Keratinocyte (primary cell): ENCODE data around the gene ARHGAP40. TPM values are rescaled to one million over a fixed set of nuclear protein-coding genes. Genes with fewer than 3 reads are reported as not detected.

Experiments
- DNase-seq: peaks from one replicate; pipeline ENCODE4 v3.0.0-alpha.2; 2011; ENCODE audit warnings: low read depth, missing footprints, low spot score
- FAIRE-seq: peaks from 2 replicates; lab custom pipeline; 2011; peaks lifted over from hg19 to GRCh38; lab: Jason Lieb, UNC
- H2AFZ ChIP-seq: 2 replicates; pipeline ENCODE4 v1.6.0; 2012; ENCODE audit warnings: low read length, control low read depth, inconsistent platforms; ENCODE audit not compliant: control insufficient read depth
- H3K27ac ChIP-seq: 2 replicates; pipeline ENCODE4 v1.5.1; 2011; ENCODE audit warnings: low read length; ENCODE audit not compliant: control insufficient read depth, insufficient read depth
- H3K27me3 ChIP-seq: 3 replicates; pipeline ENCODE4 v1.6.0; 2011; ENCODE audit warnings: low read length; ENCODE audit not compliant: control insufficient read depth, insufficient read depth; ENCODE audit errors: extremely low read depth
- H3K36me3 ChIP-seq, 2 experiments: 2 replicates in 1 of 2; 3 replicates in 1 of 2; pipeline ENCODE4 v1.5.1; 2011; ENCODE audit warnings: low read length in 2 of 2, mild to moderate bottlenecking in 1 of 2; ENCODE audit not compliant: control insufficient read depth in 2 of 2, insufficient read depth in 2 of 2; ENCODE audit errors: extremely low read depth in 1 of 2
- H3K4me1 ChIP-seq: 3 replicates; pipeline ENCODE4 v1.5.1; 2011; ENCODE audit warnings: low read length; ENCODE audit not compliant: control insufficient read depth, insufficient read depth; ENCODE audit errors: extremely low read depth
- H3K4me2 ChIP-seq: 3 replicates; pipeline ENCODE4 v1.6.0; 2011; ENCODE audit warnings: low read depth, low read length; ENCODE audit not compliant: control insufficient read depth, insufficient read depth; ENCODE audit errors: extremely low read depth
- H3K4me3 ChIP-seq, 3 experiments: fragments of 200-600 bp in 1 of 3; sonication (generic) in 1 of 3; 2 replicates in 2 of 3; 3 replicates in 1 of 3; pipeline ENCODE4 v1.5.1; 2011 to 2016; ENCODE audit warnings: low read length in 3 of 3, mild to moderate bottlenecking in 3 of 3, control low read depth in 2 of 3, inconsistent platforms in 1 of 3, low read depth in 1 of 3, mixed read lengths in 1 of 3, mixed run types in 1 of 3, moderate library complexity in 1 of 3; ENCODE audit not compliant: control insufficient read depth in 2 of 3, insufficient read depth in 2 of 3; ENCODE audit errors: extremely low read depth in 1 of 3
- H3K79me2 ChIP-seq: 2 replicates; pipeline ENCODE4 v1.6.0; 2012; ENCODE audit warnings: low read length; ENCODE audit not compliant: control insufficient read depth, insufficient read depth
- H3K9ac ChIP-seq: 3 replicates; pipeline ENCODE4 v1.6.0; 2011; ENCODE audit warnings: low read length; ENCODE audit not compliant: control insufficient read depth, insufficient read depth; ENCODE audit errors: extremely low read depth
- H3K9me1 ChIP-seq: 3 replicates; pipeline ENCODE4 v1.6.0; 2011; ENCODE audit warnings: low read length; ENCODE audit not compliant: control insufficient read depth, insufficient read depth; ENCODE audit errors: extremely low read depth
- H3K9me3 ChIP-seq: 2 replicates; pipeline ENCODE4 v1.5.1; 2012; ENCODE audit warnings: low read depth, low read length; ENCODE audit not compliant: control insufficient read depth
- H4K20me1 ChIP-seq: 3 replicates; pipeline ENCODE4 v1.6.0; 2011; ENCODE audit warnings: low read length; ENCODE audit not compliant: control insufficient read depth, insufficient read depth; ENCODE audit errors: extremely low read depth
- EZH2 ChIP-seq: IDR thresholded peaks from one replicate; pipeline ENCODE4 v1.6.1; 2012; ENCODE audit warnings: inconsistent platforms, mild to moderate bottlenecking, low read length, moderate library complexity
- dilution Hi-C: fragments of 300-500 bp; cut with MboI; formaldehyde crosslinking; loops from one replicate; pipeline ENCODE4 v1.7.0; 2020; ENCODE audit warnings: low sequenced_read_pairs; ENCODE audit not compliant: extremely low pct_ligation_motif_present
- polyA plus RNA-seq, 5 experiments: library from polyadenylated mRNA; depleted of rRNA in 3 of 5; stranded (reverse) in 3 of 5; stranded (forward) in 1 of 5; unstranded in 1 of 5; fragments of >200 nt; gene quantifications; 1 replicate in 1 of 5; 2 replicates in 3 of 5; 3 replicates in 1 of 5; pipeline versions ENCODE4 v1.2.1 to v1.2.3, GENCODE V29; 2011 to 2012; ENCODE audit warnings: missing spikeins in 2 of 5, low read depth in 1 of 5, low replicate concordance in 1 of 5
- TF ChIP-seq, protein P1 (sequence below), 3 experiments: IDR thresholded peaks in 1 of 3; conservative IDR thresholded peaks in 1 of 3; optimal IDR thresholded peaks in 1 of 3; 2 replicates in 2 of 3; 3 replicates in 1 of 3; pipeline versions ENCODE3 to v1.5.1; 2011; ENCODE audit warnings: low read length in 3 of 3, mild to moderate bottlenecking in 3 of 3, moderate library complexity in 2 of 3, control low read depth in 1 of 3, inconsistent platforms in 1 of 3; ENCODE audit not compliant: insufficient read depth in 2 of 3; ENCODE audit errors: extremely low read depth in 1 of 3

The ARHGAP40 gene
- polyA plus RNA-seq, 1 donor (not counting 4 experiments of a cell fraction or from before 2014, with no cell fraction given): 1.0 TPM

DNA sequence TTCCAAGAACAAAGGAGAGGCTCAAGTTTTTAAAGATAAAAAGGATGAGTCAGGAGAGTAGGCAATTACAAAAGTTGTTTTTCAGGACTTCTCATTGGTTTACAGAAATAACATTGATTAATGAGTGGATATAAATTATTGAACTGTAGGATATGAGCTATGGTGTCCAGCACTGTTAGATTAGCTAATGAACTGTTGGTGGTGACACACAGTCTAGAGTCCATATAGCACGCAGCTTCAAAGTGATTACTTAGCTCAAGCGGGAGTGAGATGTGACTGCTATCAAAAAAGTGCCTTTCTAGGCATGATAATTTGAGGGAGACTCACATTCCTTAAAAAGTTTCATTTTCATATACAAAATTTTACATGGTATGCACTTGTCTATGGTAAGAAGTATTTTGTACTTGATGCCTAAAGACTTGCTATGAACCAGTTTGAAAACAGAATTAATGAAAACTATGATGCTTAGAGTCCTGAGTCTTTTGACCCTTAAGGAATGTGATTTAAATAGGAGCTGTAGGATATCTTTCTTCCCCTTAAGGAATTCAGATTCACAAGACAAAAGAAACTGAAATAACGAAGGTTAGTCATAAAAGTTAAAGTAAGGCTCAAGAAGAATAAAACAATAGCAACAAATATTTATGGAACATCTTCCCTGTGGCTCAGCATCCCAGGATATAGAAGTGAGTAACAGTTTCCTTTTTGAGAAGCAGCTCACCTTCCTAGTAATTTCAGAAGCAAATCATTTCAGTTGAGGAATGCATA lies 42.8 kb upstream of the ARHGAP40 start:
- Histone ChIP-seq H3K27ac (no peak overlapping the region), H2AFZ (no peak overlapping the region), H3K4me3 (no peak overlapping the region), H3K4me2 (no peak overlapping the region), H3K79me2 (no peaks in the 10 kb centered on the region), H3K4me1 (no peaks in the 10 kb centered on the region), H3K36me3 (peaks cover 7 to 11% of the 10 kb centered on the region in 2 experiments), H3K9ac (no peak overlapping the region), H4K20me1 (no peaks in the 10 kb centered on the region), H3K9me1 (no peaks in the 10 kb centered on the region), H3K9me3 (no peaks in the 10 kb centered on the region), H3K27me3 (no peaks in the 10 kb centered on the region)
- DNase-seq (no peak), FAIRE-seq (no peak)
- TF ChIP-seq, protein P1, sequence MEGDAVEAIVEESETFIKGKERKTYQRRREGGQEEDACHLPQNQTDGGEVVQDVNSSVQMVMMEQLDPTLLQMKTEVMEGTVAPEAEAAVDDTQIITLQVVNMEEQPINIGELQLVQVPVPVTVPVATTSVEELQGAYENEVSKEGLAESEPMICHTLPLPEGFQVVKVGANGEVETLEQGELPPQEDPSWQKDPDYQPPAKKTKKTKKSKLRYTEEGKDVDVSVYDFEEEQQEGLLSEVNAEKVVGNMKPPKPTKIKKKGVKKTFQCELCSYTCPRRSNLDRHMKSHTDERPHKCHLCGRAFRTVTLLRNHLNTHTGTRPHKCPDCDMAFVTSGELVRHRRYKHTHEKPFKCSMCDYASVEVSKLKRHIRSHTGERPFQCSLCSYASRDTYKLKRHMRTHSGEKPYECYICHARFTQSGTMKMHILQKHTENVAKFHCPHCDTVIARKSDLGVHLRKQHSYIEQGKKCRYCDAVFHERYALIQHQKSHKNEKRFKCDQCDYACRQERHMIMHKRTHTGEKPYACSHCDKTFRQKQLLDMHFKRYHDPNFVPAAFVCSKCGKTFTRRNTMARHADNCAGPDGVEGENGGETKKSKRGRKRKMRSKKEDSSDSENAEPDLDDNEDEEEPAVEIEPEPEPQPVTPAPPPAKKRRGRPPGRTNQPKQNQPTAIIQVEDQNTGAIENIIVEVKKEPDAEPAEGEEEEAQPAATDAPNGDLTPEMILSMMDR (optimal IDR thresholded peaks at IDR 0.05 in 1 of 3, IDR thresholded peaks at IDR 0.05 in 1 of 3, conservative IDR thresholded peaks at IDR 0.05 in 1 of 3; ENCODE audit: extremely low read depth in 1 of 3, insufficient read depth in 2 of 3, low read length in 3 of 3): no peak
- TF ChIP-seq EZH2: no peak
- dilution Hi-C loops: no loop called here

DNA sequence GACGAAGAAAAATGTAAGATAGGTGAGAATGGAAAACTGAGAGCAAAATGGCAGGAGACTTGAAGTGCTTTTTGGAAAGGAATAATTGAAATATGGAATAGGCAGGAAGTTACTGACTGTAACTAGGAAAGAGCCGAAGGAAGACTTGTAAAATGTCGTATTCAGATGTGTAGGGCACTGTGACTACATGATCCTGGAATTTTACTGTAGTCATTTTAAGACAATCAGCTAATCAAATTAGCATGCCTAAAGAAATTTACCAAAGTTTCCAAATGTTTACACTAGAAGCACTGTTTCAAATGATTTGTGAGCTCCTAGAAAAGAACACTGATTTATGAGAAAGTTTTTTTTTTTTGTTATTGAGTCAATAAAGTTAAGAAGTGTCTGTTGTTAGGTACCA lies 41.8 kb upstream of the ARHGAP40 start:
- Histone ChIP-seq H3K27ac (no peak overlapping the region), H3K4me2 (no peak overlapping the region), H3K27me3 (no peaks in the 10 kb centered on the region), H3K79me2 (no peaks in the 10 kb centered on the region), H3K9me1 (no peaks in the 10 kb centered on the region), H3K9ac (no peak overlapping the region), H4K20me1 (no peaks in the 10 kb centered on the region), H3K9me3 (no peaks in the 10 kb centered on the region), H2AFZ (no peak overlapping the region), H3K4me3 (no peak overlapping the region), H3K4me1 (no peaks in the 10 kb centered on the region), H3K36me3 (peaks cover 7 to 11% of the 10 kb centered on the region in 2 experiments)
- FAIRE-seq (no peak), DNase-seq (no peak)
- dilution Hi-C loops: no loop called here
- TF ChIP-seq, protein P1 (optimal IDR thresholded peaks at IDR 0.05 in 1 of 3, IDR thresholded peaks at IDR 0.05 in 1 of 3, conservative IDR thresholded peaks at IDR 0.05 in 1 of 3; ENCODE audit: extremely low read depth in 1 of 3, insufficient read depth in 2 of 3, low read length in 3 of 3): no peak
- TF ChIP-seq EZH2: no peak
